Nephron (organoid): Measurements from ENCODE around the gene PRDM16.

Experiments used
- H3K27ac Mint-ChIP-seq, 3 experiments: 2 replicates each; pipeline ENCODE4 v1.8.0; 2020; ENCODE audit warnings: mixed read lengths in 3 of 3, mild to moderate bottlenecking in 2 of 3, moderate library complexity in 1 of 3
- H3K27me3 Mint-ChIP-seq: 2 replicates; pipeline ENCODE4 v1.8.0; 2021; ENCODE audit warnings: low read depth, mild to moderate bottlenecking, moderate library complexity, mixed read lengths
- H3K36me3 Mint-ChIP-seq: 2 replicates; pipeline ENCODE4 v1.8.0; 2020; ENCODE audit warnings: low read depth, mixed read lengths
- H3K4me1 Mint-ChIP-seq: 2 replicates; pipeline ENCODE4 v1.8.0; 2020; ENCODE audit warnings: mixed read lengths
- H3K4me3 Mint-ChIP-seq, 3 experiments: 2 replicates each; pipeline ENCODE4 v1.8.0; 2020; ENCODE audit warnings: mild to moderate bottlenecking in 3 of 3, mixed read lengths in 3 of 3, moderate library complexity in 2 of 3
- H3K9me3 Mint-ChIP-seq: 2 replicates; pipeline ENCODE4 v1.8.0; 2020; ENCODE audit warnings: mixed read lengths
- TF ChIP-seq, protein P1 (sequence below), 3 experiments: fragments of 200-600 bp; sonication (generic); IDR thresholded peaks; one replicate each; pipeline ENCODE4 v1.5.0; 2021; ENCODE audit warnings: antibody characterized with exemption in 3 of 3; ENCODE audit not compliant: unreplicated experiment in 3 of 3

PRDM16 gene

DNA sequence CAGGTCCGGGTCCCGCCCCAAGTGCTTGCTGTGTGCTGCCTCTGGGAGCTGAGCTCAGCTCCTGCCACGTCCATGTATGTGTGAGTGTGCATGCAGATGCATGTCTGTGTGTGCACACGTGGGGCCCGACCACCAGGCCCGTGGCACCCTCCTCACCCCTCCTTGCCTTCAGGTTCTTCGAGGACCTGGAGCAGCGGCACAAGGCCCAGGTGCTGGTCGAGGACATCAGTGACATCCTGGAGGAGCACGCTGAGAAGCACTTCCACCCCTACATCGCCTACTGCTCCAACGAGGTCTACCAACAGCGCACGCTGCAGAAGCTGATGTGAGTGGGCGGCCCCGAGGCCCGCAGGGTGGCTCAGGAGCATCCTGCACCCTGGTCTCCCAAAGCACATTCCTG lies 403.9 kb downstream of the PRDM16 start:
- H3K36me3 Mint-ChIP-seq: no peaks in the 10 kb centered on the region
- H3K27ac Mint-ChIP-seq: peak overlapping the region; percentile 72 to 90 (median 75)
- H3K4me3 Mint-ChIP-seq: no peak overlapping the region
- H3K27me3 Mint-ChIP-seq: no peaks in the 10 kb centered on the region
- H3K9me3 Mint-ChIP-seq: no peaks in the 10 kb centered on the region
- peaks cover 26% of the 10 kb centered on the region for H3K4me1 Mint-ChIP-seq
- TF ChIP-seq, protein P1, sequence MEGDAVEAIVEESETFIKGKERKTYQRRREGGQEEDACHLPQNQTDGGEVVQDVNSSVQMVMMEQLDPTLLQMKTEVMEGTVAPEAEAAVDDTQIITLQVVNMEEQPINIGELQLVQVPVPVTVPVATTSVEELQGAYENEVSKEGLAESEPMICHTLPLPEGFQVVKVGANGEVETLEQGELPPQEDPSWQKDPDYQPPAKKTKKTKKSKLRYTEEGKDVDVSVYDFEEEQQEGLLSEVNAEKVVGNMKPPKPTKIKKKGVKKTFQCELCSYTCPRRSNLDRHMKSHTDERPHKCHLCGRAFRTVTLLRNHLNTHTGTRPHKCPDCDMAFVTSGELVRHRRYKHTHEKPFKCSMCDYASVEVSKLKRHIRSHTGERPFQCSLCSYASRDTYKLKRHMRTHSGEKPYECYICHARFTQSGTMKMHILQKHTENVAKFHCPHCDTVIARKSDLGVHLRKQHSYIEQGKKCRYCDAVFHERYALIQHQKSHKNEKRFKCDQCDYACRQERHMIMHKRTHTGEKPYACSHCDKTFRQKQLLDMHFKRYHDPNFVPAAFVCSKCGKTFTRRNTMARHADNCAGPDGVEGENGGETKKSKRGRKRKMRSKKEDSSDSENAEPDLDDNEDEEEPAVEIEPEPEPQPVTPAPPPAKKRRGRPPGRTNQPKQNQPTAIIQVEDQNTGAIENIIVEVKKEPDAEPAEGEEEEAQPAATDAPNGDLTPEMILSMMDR (IDR thresholded peaks at IDR 0.05; ENCODE audit: unreplicated experiment in 3 of 3): no peak

DNA sequence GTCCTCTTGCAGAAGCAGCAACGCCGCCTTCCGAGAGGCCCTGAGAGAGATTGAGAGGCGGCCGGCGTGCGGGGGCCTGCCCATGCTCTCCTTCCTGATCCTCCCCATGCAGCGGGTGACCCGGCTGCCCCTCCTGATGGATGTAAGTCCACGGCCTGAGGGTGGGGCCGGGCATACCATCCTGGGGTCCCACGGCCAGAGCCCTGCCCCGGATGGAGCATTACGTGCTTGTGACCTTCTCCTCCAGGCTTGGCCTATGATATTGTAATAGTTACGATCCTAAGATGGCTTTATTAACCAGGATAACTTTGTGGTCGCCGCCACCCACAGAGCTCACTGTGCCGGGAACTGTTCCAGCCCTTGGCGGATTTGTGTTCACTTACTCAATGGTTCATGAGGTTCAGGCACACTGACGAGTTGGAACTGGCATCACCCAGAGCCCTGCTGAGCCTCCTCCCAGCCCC lies 404.4 kb downstream of the PRDM16 start:
- TF ChIP-seq, protein P1 (IDR thresholded peaks at IDR 0.05; ENCODE audit: unreplicated experiment in 3 of 3): no peak
- no peaks in the 10 kb centered on the region for H3K9me3 Mint-ChIP-seq
- H3K36me3 Mint-ChIP-seq: no peaks in the 10 kb centered on the region
- H3K27me3 Mint-ChIP-seq: no peaks in the 10 kb centered on the region
- H3K4me1 Mint-ChIP-seq: peaks cover 26% of the 10 kb centered on the region
- peak overlapping the region in 1 of 3 experiments; percentile 1 for H3K4me3 Mint-ChIP-seq
- H3K27ac Mint-ChIP-seq: peak overlapping the region; percentile 72 to 90 (median 75)

DNA sequence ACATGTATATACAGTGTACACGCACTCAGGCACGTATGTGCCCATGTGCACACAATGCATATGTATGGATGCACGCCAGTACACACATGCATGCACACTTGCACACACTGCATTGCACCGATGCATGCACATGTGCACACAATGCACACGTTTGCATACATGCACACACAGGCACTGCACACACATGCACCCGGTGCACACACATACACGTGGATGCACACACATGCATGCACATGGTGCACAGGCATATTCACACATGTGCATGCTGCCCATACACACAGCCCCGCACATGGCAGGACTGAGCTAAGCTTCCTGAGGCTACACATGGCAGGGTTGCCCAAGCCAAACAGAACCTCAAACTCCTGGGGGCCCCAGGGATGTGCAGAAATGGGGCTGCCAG lies 405.0 kb downstream of the PRDM16 start:
- H3K4me3 Mint-ChIP-seq: no peak overlapping the region
- no peaks in the 10 kb centered on the region for H3K36me3 Mint-ChIP-seq
- H3K4me1 Mint-ChIP-seq: peaks cover 26% of the 10 kb centered on the region
- TF ChIP-seq, protein P1 (IDR thresholded peaks at IDR 0.05; ENCODE audit: unreplicated experiment in 3 of 3): no peak
- H3K27ac Mint-ChIP-seq: peak overlapping the region; percentile 72 to 90 (median 75)
- H3K27me3 Mint-ChIP-seq: no peaks in the 10 kb centered on the region
- H3K9me3 Mint-ChIP-seq: no peaks in the 10 kb centered on the region

DNA sequence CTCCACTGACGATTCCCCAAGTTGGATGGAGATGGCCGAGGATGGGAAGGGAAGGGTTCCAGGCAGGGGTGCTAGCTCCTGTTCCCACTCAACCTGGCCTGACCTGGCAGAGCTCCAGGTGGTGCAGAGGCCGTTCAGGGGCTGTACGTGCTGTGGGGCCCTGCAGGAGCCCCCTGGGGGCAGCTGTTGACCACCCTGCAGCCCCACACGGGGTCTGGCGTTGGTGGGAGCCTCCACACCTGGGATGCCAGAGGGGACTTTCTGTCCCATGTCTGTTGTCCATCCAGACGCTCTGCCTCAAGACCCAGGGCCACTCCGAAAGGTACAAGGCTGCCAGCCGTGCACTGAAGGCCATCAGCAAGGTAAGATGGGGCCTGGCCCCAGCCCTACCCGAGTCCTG lies 405.4 kb downstream of the PRDM16 start:
- TF ChIP-seq, protein P1 (IDR thresholded peaks at IDR 0.05; ENCODE audit: unreplicated experiment in 3 of 3): no peak
- no peaks in the 10 kb centered on the region for H3K27me3 Mint-ChIP-seq
- peaks cover 26% of the 10 kb centered on the region for H3K4me1 Mint-ChIP-seq
- no peaks in the 10 kb centered on the region for H3K36me3 Mint-ChIP-seq
- no peak overlapping the region for H3K4me3 Mint-ChIP-seq
- H3K9me3 Mint-ChIP-seq: no peaks in the 10 kb centered on the region
- no peak overlapping the region for H3K27ac Mint-ChIP-seq

DNA sequence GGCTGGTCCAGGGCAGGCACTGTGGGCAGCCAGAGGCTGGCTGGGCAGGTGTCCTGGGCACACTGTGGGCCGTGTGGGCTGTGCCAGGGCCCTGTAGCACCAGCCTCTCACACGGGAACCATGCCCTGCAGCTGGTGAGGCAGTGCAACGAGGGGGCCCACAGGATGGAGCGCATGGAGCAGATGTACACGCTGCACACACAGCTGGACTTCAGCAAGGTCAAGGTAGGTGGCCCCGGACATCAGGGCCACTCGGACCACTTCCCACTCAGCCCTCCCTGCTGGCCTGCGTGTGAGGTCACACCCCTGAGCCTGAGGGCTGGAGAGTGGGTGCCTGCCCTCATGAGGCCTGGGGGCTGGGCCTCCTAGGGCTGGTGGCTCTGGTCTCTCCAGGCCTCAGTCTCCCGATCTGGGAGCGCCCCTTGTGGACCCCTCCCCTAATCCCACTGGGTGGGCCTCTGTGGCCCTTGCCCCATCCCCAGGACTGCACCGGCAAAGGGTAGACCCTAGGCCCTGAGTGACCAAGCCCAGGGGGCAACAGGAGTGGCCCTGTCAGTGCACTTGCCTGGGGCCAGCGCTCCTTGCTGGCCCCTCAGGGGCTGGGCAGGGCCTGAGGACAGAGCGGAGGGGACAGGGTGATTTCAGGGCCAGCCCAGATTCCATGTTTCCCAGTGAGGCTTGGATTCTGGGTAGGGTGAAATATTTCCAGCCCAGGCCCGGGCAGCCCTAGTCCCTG lies 407.0 kb downstream of the PRDM16 start:
- TF ChIP-seq, protein P1 (IDR thresholded peaks at IDR 0.05; ENCODE audit: unreplicated experiment in 3 of 3): no peak
- no peak overlapping the region for H3K27ac Mint-ChIP-seq
- no peak overlapping the region for H3K4me3 Mint-ChIP-seq
- H3K36me3 Mint-ChIP-seq: no peaks in the 10 kb centered on the region
- H3K27me3 Mint-ChIP-seq: no peaks in the 10 kb centered on the region
- H3K9me3 Mint-ChIP-seq: no peaks in the 10 kb centered on the region
- peaks cover 17% of the 10 kb centered on the region for H3K4me1 Mint-ChIP-seq

DNA sequence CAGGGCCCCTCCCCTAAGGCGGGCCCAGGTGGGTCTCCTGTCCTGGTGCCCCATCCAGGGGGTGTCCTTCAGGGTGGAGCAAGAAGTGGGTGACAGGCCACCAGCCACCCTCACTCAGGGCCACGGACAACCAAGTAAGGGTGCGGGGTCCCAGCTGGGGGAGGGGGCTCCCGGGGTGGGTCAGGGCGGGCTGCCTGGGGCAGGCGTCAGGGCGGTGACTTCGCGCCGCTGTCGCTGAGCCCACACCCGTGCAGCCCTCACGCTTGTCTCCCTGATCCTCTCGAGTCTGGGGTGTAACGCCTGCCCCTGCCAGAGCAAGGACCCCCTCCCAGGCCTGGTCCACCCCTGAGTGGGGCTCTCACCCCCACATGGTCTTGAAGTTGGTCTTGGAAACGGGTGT lies 407.7 kb downstream of the PRDM16 start:
- TF ChIP-seq, protein P1 (IDR thresholded peaks at IDR 0.05; ENCODE audit: unreplicated experiment in 3 of 3): no peak
- peaks cover 15% of the 10 kb centered on the region for H3K4me1 Mint-ChIP-seq
- H3K27me3 Mint-ChIP-seq: no peaks in the 10 kb centered on the region
- H3K9me3 Mint-ChIP-seq: no peaks in the 10 kb centered on the region
- H3K4me3 Mint-ChIP-seq: no peak overlapping the region
- no peaks in the 10 kb centered on the region for H3K36me3 Mint-ChIP-seq
- H3K27ac Mint-ChIP-seq: no peak overlapping the region
